Neural cell (in vitro differentiated cells): ENCODE data around the gene ANO3.

ENCODE experiments used
- CTCF ChIP-seq: fragments of 450-650 bp; IDR thresholded peaks from 2 replicates; pipeline ENCODE4 v1.5.1; 2014; ENCODE audit warnings: antibody characterized with exemption, mild to moderate bottlenecking, moderate library complexity; ENCODE audit not compliant: poor library complexity, severe bottlenecking
- EZH2 ChIP-seq: fragments of 200-600, 300-800 bp; shearing (Covaris generic), sonication (generic); IDR thresholded peaks from 2 replicates; pipeline ENCODE4 v1.6.1; 2014; ENCODE audit warnings: antibody characterized with exemption, low read length, borderline replicate concordance, mild to moderate bottlenecking; ENCODE audit not compliant: insufficient read depth, poor library complexity, severe bottlenecking
- MXI1 ChIP-seq: fragments of 450-650 bp; conservative IDR thresholded peaks from 2 replicates; pipeline ENCODE4 v1.6.1; 2014; ENCODE audit warnings: antibody characterized with exemption, mild to moderate bottlenecking; ENCODE audit not compliant: poor library complexity, severe bottlenecking
- POLR2AphosphoS5 ChIP-seq: IDR thresholded peaks from 2 replicates; pipeline ENCODE4 v1.6.1; 2012
- RAD21 ChIP-seq: fragments of 450-650 bp; conservative IDR thresholded peaks from 2 replicates; pipeline ENCODE4 v1.6.1; 2014; ENCODE audit warnings: antibody characterized with exemption, mild to moderate bottlenecking, moderate library complexity

- TF ChIP-seq POLR2AphosphoS5 = no peak
- TF ChIP-seq EZH2 = no peak
- no peak for TF ChIP-seq CTCF
- no peak for TF ChIP-seq MXI1
- no peak for TF ChIP-seq RAD21
Measured at GRCh38 chr11:26558190-26558589, 226.3 kb downstream of the ANO3 start.
